GM18526 (cell line): ENCODE data around the gene LINGO1.

ENCODE experiments used
- POLR2A ChIP-seq: IDR thresholded peaks from 3 replicates; pipeline ENCODE4 v1.6.1; 2011; ENCODE audit not compliant: insufficient read length; ENCODE audit errors: extremely low read depth

LINGO1 gene

DNA sequence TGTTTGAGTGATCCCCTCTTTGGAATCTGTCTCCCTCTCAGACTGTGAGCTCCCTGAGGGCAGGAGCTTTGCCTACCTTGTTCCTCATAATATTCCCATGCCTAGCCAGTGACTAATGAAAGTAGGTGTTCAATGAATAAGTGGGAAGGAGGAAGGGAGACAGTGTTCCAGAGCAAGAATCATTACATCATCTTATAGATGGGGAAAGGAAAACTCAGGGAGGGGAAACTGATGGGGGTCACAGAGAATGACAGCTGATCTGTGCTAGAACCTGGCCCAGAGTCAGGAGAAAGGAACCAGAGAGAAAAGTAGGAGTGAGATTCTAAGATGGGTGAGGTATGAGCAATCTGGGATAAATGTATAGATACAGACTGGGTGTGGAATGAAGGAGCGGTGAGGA, 29.9 kb downstream of the LINGO1 start:
- no peak for TF ChIP-seq POLR2A

DNA sequence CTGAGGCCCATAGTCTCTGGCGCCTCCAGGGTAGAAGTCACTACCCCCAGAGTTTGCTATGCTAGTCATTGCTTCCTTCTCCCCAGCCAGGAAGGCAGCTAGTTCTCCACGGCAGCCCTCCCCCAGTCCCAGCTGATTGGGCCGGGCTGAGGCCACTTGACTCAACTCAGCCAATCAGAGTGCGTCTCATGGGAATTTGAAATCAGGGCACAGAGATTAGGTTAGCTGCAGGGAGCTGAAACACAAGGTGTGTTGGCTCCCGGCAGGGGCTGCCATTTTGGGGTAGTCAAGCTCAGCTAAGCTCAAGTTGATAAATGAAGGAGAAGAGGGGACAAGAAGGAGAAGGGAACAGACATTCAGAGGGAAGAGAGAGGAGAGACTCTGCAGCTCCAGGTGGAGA, 32.8 kb downstream of the LINGO1 start:
- no peak for TF ChIP-seq POLR2A

DNA sequence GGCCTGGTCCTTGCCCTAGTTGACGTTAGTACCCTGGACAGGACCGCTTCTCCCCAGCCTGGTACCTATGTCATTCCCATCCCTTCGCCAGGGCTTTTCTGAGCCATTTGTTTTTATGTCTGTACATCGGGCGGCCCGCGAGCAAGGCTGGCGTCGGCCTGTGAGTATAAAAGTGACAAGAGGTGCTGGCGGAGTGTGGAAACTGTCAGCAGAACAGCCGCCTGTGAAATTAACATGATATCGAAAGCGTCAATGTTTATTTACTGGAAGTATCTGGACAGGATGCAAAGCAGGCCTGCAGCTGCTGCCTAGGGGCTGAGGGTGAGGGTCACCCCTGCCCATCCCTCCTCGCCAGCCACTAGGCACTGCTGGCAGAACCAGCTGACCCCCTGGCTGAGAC, 33.4 kb downstream of the LINGO1 start:
- TF ChIP-seq POLR2A: no peak

DNA sequence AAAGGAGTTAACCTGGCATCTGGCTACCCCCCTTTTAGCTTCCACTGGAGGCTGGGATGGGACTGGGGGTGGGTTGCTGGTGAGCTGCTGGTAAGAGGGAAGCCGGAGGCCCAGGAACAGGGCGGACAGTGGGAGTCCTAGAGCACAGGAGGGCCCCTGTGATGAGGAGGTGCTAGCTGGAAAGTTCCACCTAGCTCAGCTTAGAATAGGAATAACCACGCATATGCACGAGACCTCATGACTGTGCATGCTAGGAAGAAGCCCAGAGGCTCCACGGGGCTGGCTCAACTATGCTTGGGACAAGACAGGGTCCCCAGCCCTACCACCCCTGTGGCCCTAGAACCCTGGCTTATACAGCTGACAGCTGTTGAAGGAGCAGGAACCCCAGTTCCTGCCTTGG, 34.1 kb downstream of the LINGO1 start:
- no peak for TF ChIP-seq POLR2A

DNA sequence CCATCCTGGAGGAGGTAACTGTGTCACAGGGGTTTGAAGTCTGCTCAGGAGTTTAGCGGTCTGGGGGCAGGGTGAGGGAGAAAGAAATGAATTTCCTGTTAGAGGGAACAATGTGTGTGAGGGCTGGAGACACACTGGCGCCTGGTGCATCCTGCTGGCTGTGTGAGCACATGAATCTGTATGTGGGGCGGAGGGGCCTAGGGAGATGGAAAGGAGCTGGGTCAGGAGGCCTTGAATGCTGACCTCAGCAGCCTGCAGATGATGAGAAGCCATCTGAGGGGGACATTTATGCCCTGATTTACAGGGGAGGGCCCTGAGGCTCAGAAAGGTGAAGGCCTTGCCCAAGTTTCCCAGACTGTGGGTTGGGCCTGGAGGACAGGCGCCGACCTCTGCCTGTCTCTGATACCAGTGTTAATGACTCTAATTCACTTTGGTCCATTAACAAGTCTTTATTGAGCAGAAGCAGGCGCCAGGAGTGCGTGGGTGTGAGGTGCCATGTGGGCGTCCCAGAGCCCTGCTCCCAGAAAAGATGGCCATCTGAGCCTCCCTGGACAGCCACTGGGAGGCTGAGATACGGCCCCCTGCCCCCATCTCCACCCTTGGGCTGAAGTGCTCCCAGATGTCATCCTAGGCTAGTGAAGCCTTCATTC, 34.8 kb downstream of the LINGO1 start:
- TF ChIP-seq POLR2A: no peak

DNA sequence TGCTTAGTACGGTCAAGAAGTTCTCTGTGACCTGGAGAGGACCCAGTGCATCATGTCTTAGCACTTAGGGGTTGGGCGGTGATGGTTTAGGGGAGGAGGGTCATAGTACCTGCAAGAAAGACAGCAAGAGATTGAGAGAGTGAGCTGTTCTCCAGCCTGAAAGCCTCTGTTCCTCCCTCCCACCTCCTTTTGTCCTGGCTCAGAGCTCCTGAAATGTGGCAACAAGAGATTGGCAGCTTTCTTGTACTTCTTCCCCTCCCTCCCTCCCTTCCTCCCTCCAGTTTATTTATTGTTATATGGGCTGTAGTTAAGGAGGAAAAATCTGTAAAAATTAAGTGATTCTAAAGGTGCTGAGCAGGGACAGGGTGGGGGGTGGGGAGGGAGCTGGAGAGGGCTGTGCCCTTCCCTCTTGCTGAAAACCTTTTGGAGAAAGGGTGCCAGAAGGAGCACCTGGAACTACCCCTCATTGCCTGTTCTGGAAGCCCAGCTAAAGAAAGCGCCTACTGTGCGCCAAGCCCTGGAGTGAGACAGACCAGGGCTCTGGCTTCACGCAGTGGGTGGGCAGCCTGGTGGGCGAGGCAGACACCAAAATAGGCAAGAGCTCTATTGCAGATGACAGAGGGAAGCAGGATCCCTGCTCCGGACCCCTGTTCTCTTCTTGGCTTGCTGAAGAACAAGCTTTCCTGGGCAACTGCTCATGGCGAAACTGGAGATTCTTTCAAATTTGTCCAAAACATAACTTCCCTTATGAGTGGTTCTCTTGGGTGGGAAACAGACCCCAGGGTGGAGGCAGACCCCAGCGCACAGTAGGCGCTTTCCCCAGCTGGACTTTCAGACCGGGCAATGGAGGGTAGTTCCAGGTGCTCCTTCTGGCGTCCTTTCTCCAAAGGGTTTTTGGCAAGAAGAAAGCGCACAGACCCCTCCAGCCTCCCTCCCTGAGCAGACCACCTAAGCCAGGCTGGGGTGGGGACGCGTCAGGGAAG, 35.6 kb downstream of the LINGO1 start:
- TF ChIP-seq POLR2A: no peak

DNA sequence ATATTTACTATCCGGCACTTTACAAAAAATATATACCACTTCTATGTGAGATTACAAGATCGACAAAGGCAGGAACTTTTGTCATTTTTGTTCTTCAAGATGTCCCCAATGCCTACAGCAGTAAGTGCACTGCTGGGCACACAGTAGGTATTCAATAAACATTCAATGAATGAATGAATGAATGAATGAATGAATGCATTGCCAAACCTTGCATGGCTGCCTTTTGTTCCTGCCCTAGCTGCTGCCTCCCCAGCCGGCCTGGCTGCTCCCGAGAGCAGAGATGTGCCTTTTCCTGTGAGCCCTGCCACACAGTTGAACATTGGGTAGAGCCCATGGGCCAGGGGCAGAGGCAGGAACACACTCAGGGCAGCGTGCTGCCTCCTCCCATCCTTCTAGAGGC, 37.5 kb downstream of the LINGO1 start:
- TF ChIP-seq POLR2A: no peak

DNA sequence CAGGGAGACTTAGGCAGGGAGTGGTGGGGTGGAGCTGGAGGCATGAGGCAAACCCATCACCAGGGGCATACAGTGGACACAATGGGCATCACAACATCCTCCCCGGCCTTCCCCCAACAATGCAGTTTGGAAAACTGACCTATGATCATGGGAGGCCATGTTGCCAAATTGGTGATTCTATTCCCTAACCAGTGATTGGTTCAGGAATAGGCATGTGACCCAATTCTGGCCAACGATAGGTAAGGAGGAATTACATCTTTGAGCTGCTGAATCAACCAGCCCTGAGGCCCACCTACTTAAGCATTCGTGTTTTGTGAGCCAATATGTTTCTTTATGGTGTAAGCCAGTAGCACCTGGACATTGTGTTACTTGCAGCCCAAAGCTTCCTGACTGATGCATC, 40.0 kb downstream of the LINGO1 start:
- TF ChIP-seq POLR2A: no peak

DNA sequence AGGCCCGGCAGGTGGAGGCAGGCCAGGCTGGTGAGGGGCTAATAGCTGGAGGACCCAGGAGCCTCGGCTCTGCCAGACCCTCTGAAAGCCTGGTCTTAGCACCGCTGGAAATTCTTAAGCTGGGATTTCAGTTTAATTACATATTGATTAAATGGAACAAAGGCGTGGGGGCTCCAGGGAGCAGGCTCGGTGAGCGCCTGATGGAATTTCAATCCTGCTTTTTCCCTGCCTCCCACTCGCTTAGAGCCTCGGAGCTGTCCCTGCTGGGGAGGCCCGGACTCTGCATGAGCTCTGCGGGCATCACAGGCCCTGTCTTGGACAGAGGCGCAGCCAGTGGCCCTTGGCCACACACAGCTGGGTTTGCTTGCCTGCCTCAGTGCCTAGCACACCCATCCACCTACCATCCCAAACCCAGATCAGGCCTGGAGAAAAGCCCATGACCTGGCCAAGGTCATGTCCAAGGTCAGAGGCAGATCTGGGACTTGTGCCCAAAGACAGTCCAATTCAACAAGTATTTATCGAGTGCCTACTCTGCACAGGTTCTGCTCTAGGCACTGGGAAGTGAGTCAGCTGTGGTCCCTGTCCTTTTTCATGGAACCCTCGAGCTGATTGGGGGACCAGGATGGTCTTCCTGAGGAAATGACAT, 40.6 kb downstream of the LINGO1 start:
- no peak for TF ChIP-seq POLR2A

DNA sequence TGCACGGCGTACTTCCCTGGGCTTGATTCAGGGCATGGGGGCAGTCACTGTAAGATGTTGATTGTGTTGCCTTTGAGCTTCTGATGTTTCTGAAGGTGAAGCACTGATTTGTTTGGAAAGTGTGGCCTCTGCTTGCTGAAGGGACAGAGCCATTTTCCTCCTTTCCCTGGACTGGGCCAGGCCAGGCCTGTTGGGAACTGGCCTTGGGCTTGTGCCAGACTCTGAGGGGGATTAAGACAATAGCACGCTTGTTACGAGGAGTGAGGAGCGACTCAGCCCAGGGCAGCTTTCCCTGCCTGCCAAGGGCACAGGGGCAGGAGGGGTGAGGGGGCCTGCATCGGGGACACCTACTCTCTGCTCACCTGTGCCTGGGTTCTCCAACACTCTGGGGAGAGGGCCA, 42.9 kb downstream of the LINGO1 start:
- no peak for TF ChIP-seq POLR2A

DNA sequence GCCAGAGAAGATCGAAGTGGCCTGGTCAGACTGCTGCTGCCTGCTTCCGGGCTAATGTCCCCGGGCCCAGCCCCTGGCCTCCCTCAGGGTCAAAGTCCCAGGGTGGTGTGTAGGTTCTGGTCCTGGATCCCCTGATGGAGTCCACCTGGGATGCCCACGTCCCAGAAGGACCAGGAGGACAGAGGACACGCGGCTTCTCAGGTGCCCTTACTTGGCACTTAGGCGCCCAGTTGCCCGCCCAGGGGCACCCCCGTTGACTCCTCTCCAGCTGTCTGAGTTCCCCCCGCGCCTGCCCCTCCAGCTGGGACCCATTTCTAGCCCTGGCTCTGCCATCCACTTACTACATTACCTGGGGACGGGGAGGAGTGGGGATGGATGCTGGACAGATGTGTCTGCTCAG, 44.6 kb downstream of the LINGO1 start:
- TF ChIP-seq POLR2A: no peak

DNA sequence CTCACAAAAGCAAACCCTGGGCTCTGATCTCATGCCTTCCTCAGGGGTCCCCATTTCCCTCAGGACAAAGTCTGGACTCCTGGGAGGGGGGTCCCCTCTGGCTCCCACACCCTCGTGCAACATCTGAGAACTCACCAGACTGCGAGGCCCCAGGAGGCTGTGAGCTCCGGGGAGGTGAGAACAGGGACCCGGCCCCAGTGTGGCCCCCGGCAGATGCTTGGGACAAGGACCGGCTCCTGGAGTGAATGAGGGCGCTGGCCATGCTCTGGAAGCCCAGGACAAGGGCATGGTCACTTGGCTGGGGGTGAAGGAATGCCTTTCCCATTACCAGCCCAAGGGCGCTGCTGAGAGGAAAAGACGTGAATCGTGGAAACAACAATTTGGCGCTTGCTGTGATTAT, 48.0 kb downstream of the LINGO1 start:
- no peak for TF ChIP-seq POLR2A

DNA sequence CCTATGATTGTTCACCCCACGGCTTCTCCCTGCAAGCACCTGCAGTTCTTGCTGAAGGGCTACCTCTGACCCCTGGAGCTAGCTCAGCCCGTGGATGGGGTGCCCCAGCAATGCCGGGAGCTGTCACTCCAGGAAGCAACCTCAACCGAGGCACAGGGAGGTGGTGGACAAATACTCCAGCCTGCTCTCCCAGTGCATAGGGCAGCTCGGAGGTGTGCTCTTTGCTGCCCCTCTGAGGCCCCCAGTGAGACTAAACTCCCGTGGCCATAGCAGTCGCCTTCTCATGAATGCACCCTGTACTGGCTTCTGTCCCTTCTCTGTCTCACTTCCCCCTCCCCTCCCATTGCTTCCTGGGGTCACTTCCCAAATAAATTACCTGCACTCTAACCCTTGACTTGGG, 48.5 kb downstream of the LINGO1 start:
- no peak for TF ChIP-seq POLR2A

DNA sequence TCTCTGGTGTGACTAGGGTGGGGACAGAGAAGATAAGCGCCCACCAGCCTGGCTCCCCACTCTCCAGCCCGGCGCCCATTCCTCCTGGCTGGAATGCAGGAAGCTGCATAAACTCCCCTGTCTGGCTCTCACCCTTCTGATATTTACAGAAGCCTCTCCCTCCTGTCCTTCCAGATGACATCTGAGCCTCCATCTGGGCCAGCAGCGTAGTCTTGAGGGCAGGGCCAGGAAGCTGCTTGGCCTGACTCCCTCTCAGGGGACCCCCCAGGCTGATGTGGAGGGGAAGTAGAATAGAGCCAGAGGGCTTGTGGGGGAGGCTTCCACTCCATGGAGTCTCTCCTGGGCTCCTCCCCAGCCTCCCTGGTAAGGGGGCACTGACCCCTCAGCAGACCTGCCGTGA, 49.9 kb downstream of the LINGO1 start:
- no peak for TF ChIP-seq POLR2A

DNA sequence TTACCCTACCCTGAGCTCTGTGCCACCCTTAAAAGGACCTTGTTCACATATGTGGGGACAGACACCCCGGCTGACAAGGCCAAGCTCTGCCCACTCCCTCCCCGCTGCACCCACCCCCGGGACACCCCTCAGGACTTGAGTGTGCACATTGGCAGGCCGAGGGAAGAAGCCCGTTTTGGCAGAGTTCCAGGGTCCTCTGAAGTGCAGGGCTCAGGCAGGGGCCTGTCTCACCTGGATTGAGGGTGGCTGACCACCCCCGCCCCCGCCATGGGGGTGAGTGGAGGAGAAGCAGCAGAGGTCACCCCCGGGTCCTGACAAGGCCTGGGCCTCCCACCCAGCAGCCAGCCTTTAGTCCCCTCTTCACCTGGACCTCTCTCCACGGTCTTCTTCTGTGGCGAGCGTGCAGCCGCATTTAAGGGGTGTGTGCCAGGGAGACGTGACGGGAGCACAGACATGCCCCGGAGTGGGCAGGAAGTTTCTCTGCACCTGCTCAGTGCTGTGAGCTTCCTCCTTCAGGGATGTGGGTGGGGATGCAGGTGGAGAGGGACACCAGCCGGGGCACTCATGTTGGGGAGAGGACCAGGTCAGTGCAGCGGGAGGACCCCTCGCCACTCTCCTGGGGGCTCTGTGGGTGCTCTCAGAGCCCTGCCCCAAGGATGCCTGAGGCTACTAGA, 50.7 kb downstream of the LINGO1 start:
- TF ChIP-seq POLR2A: no peak

DNA sequence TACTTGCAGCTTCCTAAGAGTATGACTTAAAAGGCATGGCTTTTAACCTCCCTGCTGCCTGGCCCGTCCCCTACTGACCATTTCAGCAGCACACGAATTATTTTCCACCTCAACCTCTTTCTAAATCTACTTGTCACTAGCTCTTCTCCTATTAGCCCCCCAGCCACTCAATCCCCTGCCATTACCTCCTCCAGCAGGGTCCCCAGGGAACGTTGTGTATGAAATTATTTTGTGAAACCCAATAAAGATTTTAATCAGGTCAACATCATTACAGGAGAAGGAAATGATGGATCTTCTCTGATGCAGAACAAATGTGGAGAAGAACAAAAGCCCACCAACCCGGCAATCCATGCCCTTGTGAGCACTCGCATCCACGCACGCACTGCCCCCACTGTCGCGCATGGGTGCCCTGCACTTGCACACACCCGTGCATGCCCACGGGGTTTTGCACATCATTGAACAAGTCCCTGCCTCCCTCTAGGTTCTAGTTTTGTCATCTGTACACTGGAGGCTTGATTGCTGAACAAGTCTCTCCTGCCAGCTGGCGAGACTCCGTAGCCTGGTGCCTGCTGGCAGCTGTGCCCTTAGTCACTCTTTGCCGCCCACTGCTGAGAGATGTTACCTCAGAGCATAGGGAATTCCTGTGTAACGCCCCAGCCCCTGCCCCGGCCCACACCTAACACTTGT, 51.6 kb downstream of the LINGO1 start:
- TF ChIP-seq POLR2A: no peak
